ENCODE data around the gene CLN5.

CLN5 gene

DNA sequence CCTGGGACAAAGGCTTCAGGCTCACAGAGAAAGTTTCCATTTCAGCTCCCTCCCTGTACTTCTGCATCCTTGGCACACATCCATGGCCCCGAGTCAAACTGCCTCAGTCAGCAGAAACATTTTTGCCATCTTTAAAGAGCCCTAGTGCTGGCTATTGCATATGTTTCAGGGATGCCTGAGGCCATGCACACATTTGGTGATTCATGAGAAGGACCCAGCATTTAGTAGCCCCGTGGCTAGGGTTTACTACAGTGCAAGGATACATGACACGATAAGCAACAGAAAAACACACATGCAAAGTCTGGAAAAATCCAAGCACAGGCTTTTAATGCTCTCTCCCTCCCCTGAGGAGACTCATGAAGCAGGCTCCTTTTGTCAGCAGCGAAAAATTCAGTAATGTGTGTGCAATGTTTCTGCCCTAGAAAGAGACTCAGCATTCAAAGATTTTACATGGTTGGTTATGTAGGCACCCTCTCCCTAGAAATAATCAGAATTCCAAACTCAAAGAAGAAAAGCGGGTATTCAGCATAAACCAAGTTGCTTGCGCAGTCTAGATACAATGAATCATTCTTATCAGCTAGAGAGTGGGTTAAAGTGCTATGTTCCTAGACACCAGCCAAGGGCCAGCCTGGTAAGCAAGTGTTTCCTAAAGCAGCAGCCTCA lies 26.0 kb upstream of the CLN5 start:
- H3K9ac ChIP-seq (ENCODE audit: low read length) = no peak overlapping the region
- H3K4me3 ChIP-seq (ENCODE audit: low read length) = no peak overlapping the region
- no peaks in the 10 kb centered on the region for H3K27me3 ChIP-seq (ENCODE audit: control insufficient read depth, insufficient read depth, low read length)
- no peaks in the 10 kb centered on the region for H3K9me3 ChIP-seq (ENCODE audit: control insufficient read depth, low read length)
- peaks cover 14% of the 10 kb centered on the region for H3K4me1 ChIP-seq (ENCODE audit: control insufficient read depth, insufficient read depth, low read length)
- no peaks in the 10 kb centered on the region for H3K36me3 ChIP-seq (ENCODE audit: control insufficient read depth, insufficient read depth, low read length)

DNA sequence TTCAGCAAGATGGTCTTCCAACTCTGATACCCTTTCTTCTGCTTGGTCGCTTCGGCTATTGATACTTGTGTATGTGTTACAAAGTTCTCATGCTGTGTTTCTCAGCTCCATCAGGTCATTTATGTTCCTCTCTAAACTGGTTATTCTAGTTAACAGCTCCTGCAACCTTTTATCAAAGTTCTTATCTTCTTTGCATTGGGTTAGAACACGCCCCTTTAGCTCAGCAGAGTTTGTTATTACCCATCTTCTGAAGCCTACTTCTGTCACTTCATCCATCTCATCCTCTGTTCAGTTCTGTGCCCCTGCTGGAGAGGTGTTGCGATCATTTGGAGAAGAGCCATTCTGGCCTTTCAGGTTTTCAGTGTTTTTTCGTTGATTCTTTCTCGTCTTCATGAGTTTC lies 24.9 kb upstream of the CLN5 start:
- H3K9ac ChIP-seq (ENCODE audit: low read length) = no peak overlapping the region
- no peaks in the 10 kb centered on the region for H3K9me3 ChIP-seq (ENCODE audit: control insufficient read depth, low read length)
- no peak overlapping the region for H3K4me3 ChIP-seq (ENCODE audit: low read length)
- no peaks in the 10 kb centered on the region for H3K36me3 ChIP-seq (ENCODE audit: control insufficient read depth, insufficient read depth, low read length)
- H3K4me1 ChIP-seq (ENCODE audit: control insufficient read depth, insufficient read depth, low read length) = peaks cover 14% of the 10 kb centered on the region
- H3K27me3 ChIP-seq (ENCODE audit: control insufficient read depth, insufficient read depth, low read length) = no peaks in the 10 kb centered on the region

DNA sequence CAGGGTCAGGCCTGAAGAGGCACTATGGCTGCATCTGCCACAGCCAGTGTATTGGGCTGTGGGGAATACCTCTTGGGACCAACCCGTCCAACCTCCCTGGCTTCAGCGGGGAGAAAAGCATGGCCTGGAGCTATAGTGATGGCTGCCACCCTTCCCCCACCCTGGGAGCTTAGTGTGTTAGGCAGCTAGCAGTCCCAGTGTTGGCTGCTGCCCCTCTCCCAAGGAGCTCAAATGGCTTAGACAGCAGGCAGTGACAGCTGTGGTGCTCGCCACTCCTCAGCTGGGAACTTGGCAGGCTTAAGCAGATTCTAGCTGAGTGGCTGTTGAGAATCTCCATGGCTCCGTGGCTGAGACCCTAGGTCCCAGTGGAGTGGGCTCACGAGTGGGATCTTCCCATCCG lies 23.8 kb upstream of the CLN5 start:
- no peaks in the 10 kb centered on the region for H3K36me3 ChIP-seq (ENCODE audit: control insufficient read depth, insufficient read depth, low read length)
- no peaks in the 10 kb centered on the region for H3K27me3 ChIP-seq (ENCODE audit: control insufficient read depth, insufficient read depth, low read length)
- no peaks in the 10 kb centered on the region for H3K9me3 ChIP-seq (ENCODE audit: control insufficient read depth, low read length)
- peaks cover 14% of the 10 kb centered on the region for H3K4me1 ChIP-seq (ENCODE audit: control insufficient read depth, insufficient read depth, low read length)
- H3K4me3 ChIP-seq (ENCODE audit: low read length) = no peak overlapping the region
- no peak overlapping the region for H3K9ac ChIP-seq (ENCODE audit: low read length)

DNA sequence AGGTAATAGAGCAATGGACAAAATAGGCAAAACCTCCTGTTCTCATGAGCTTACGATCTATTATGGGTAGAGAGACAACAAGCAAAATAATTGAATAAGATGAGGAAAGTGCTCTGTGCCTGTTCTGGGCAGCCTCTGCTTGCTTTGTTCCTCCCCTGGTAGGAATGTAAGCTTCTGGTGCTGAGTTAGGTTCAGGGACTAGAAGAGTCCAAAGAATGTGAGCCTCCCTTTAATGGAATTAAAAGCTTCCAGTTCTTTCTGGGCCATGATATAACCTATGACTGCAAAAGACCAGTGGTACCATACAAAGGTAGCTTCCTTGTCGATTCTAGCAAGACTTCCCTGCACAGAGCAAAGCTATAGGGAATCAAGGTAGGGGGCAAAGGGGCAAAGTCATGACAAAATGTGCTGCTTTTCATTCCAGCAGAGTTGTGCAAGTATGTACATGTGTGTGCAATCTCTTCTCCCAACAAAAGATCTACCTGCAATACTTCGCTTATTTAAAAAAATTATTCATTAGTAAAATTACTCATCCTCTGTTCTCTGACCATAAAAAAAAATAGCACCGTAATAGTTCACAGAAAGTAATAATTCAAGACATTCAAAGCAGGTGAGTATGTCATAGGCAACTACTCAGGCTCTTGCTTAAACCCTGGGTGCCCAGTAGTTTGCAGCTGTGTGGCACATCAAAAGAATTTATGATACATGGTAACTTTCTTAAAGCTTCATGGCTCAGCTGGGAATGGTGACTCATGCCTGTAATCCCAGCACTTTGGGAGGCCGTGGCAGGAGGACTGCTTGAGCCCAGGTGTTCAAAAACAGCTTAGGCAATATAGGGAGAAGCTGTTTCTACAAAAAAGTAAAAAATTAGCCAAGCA lies 22.2 kb upstream of the CLN5 start:
- Histone ChIP-seq H3K36me3 (ENCODE audit: control insufficient read depth, insufficient read depth, low read length) (no peaks in the 10 kb centered on the region), H3K4me3 (ENCODE audit: low read length) (no peak overlapping the region), H3K9me3 (ENCODE audit: control insufficient read depth, low read length) (no peaks in the 10 kb centered on the region), H3K27me3 (ENCODE audit: control insufficient read depth, insufficient read depth, low read length) (no peaks in the 10 kb centered on the region), H3K4me1 (ENCODE audit: control insufficient read depth, insufficient read depth, low read length) (peaks cover 14% of the 10 kb centered on the region), H3K9ac (ENCODE audit: low read length) (no peak overlapping the region)

DNA sequence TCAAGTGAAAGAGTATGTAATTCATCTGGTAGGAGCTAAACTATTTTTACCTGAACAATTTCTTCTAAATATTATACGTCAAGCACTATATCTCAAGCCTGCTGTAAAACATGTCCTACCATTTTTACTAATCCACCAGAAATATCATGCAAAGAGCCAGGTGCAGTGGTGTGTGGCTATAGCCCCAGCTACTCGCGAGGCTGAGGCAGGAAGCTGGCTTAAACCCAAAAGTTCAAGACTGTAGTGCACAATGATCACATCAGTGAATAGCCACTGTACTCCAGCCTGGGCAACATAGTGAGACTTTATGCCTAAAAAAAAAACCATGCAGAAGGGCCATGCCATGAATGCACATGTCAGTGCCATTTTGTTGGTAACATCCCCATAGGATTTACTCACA lies 20.7 kb upstream of the CLN5 start:
- Histone ChIP-seq H3K4me1 (ENCODE audit: control insufficient read depth, insufficient read depth, low read length) (peaks cover 6% of the 10 kb centered on the region), H3K27me3 (ENCODE audit: control insufficient read depth, insufficient read depth, low read length) (no peaks in the 10 kb centered on the region), H3K9me3 (ENCODE audit: control insufficient read depth, low read length) (no peaks in the 10 kb centered on the region), H3K36me3 (ENCODE audit: control insufficient read depth, insufficient read depth, low read length) (no peaks in the 10 kb centered on the region), H3K4me3 (ENCODE audit: low read length) (no peak overlapping the region), H3K9ac (ENCODE audit: low read length) (no peak overlapping the region)

DNA sequence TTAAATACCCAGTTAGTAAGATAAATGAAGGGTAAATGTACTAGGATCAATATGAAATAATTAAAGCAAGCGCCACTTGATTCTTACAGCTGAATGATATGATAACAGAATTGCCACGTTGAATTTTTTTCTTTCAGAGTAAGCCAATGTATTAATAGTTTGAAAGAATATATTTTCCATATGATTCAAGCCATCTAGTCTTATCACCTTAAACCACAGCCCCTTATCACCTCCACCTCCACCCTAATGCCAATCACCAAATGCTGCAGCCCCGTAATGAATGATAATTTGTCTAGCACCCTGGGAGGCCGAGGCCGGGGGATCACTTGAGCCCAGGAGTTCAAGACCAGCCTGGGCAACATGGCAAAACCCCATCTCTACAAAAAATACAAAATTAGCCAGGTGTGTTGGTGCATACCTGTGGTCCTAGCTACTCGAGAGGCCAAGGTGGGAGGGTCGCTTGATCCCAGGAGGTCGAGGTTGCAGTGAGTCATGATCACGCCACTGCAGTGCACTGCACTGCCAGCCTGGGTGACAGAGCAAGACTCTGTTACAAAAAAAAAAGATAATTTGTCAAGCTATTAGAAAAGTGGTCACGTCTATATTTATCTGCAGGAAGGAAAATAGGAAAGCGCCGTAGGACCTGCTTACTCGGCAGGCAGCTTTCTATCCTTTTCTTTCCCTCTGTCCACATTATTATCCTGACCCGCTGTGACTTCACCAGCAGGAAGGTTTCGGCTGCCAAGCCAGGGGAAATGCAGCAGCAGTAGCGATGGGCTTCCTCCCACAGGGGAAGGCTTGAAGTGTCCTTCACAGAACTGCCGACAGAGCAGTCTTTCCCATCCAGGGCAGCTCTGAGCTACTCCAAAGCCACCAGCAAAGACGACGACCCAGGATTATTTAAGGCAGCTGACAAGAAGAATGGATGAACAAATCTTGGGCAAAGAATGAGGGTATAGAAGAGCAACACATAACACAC lies 19.7 kb upstream of the CLN5 start:
- H3K9me3 ChIP-seq (ENCODE audit: control insufficient read depth, low read length) = no peaks in the 10 kb centered on the region
- H3K4me1 ChIP-seq (ENCODE audit: control insufficient read depth, insufficient read depth, low read length) = no peaks in the 10 kb centered on the region
- H3K4me3 ChIP-seq (ENCODE audit: low read length) = no peak overlapping the region
- no peak overlapping the region for H3K9ac ChIP-seq (ENCODE audit: low read length)
- H3K27me3 ChIP-seq (ENCODE audit: control insufficient read depth, insufficient read depth, low read length) = peaks cover 2% of the 10 kb centered on the region
- no peaks in the 10 kb centered on the region for H3K36me3 ChIP-seq (ENCODE audit: control insufficient read depth, insufficient read depth, low read length)

DNA sequence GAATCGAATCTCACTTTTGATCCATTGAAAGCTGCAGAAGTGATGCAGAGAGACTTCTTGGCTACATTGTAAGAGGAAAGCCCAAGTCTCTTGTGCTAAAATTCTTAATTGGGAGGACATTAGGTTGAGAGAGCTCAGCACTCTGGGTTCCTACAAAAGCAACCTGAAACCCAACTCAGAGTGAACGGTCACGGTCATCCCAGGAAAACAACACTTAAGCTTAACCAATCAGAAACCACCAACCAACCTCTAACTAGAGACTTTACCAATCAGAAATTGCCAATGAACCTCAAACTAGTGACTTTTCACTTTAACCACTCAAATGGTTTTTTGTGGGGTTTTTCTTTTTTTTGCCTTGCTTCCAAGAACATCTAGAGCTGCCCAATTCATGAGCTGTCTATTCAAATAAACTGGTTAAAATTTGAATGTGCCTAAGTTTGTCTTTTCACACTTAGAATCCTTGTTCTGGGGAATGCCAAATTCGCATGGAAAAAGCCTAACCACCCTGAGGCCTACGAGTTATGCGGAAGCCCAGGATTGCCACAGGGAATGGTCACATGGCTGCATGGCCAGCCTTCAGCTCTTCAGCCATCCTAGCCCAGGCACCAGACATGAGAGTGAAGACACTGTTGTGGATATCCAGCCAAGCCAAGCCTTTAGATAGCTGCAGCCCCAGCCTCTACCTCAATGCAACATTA lies 17.8 kb upstream of the CLN5 start:
- H3K9me3 ChIP-seq (ENCODE audit: control insufficient read depth, low read length) = no peaks in the 10 kb centered on the region
- no peaks in the 10 kb centered on the region for H3K36me3 ChIP-seq (ENCODE audit: control insufficient read depth, insufficient read depth, low read length)
- H3K27me3 ChIP-seq (ENCODE audit: control insufficient read depth, insufficient read depth, low read length) = peaks cover 5% of the 10 kb centered on the region
- H3K9ac ChIP-seq (ENCODE audit: low read length) = no peak overlapping the region
- H3K4me1 ChIP-seq (ENCODE audit: control insufficient read depth, insufficient read depth, low read length) = no peaks in the 10 kb centered on the region
- no peak overlapping the region for H3K4me3 ChIP-seq (ENCODE audit: low read length)

DNA sequence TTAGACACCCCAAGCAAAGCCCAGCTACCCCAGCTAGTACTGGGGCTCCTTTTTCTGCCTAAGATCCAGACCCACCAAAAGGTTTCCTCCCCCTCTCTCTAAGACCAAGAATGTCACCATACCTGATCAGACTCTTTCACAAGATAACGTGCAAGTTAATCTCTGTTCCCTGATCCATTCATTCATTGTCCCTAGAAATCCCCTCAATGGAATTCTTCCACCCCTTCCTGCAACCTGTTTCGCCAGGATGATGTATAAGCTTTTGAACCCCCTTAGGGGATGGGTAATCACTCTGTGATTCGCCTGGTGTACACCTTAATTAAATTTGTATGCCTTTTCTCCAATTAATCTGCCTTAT lies 17.3 kb upstream of the CLN5 start:
- Histone ChIP-seq H3K4me1 (ENCODE audit: control insufficient read depth, insufficient read depth, low read length) (no peaks in the 10 kb centered on the region), H3K36me3 (ENCODE audit: control insufficient read depth, insufficient read depth, low read length) (no peaks in the 10 kb centered on the region), H3K27me3 (ENCODE audit: control insufficient read depth, insufficient read depth, low read length) (peaks cover 5% of the 10 kb centered on the region), H3K9me3 (ENCODE audit: control insufficient read depth, low read length) (no peaks in the 10 kb centered on the region), H3K9ac (ENCODE audit: low read length) (no peak overlapping the region), H3K4me3 (ENCODE audit: low read length) (no peak overlapping the region)

DNA sequence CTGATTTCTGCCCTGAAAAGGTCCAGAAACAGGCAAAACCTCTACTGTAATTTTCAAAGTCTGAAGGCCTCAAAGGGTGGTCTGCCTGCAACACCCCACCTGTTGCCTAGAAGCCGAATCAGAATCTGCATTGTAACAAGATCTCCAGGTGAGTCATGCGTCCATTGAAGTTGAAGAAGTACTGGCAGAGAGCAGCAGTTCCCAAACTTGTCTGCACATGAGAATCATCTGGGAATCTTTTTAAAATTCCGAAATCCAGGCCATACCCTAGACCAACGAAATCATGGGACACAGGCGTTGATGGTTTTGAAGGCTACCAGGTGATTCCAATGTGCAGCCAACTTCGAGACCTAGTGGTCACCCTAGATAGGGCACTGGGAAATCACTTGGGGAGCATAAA lies 16.0 kb upstream of the CLN5 start:
- no peak overlapping the region for H3K4me3 ChIP-seq (ENCODE audit: low read length)
- no peak overlapping the region for H3K9ac ChIP-seq (ENCODE audit: low read length)
- H3K9me3 ChIP-seq (ENCODE audit: control insufficient read depth, low read length) = no peaks in the 10 kb centered on the region
- H3K4me1 ChIP-seq (ENCODE audit: control insufficient read depth, insufficient read depth, low read length) = no peaks in the 10 kb centered on the region
- no peaks in the 10 kb centered on the region for H3K36me3 ChIP-seq (ENCODE audit: control insufficient read depth, insufficient read depth, low read length)
- peaks cover 5% of the 10 kb centered on the region for H3K27me3 ChIP-seq (ENCODE audit: control insufficient read depth, insufficient read depth, low read length)

DNA sequence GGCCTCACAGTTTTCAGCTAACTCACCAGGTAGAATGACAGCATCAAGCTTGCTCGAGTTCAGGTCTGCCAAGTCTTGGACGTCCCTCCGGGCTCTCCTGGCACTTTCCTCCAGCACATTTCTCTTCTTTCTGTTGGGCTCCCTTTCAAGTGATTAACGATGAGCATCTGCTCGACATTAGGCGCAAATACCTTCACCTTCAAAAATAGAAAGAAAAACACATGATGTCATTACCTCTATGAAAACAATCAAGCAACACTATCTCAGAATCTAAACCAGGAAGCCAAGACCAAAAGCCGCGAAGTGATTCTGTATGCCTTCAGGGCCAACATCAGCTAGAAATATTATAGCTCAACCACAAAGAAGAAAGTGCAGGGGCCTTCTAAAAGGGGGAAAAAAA lies 15.4 kb upstream of the CLN5 start:
- Histone ChIP-seq H3K9ac (ENCODE audit: low read length) (no peak overlapping the region), H3K27me3 (ENCODE audit: control insufficient read depth, insufficient read depth, low read length) (peaks cover 8% of the 10 kb centered on the region), H3K4me1 (ENCODE audit: control insufficient read depth, insufficient read depth, low read length) (no peaks in the 10 kb centered on the region), H3K36me3 (ENCODE audit: control insufficient read depth, insufficient read depth, low read length) (no peaks in the 10 kb centered on the region), H3K4me3 (ENCODE audit: low read length) (no peak overlapping the region), H3K9me3 (ENCODE audit: control insufficient read depth, low read length) (no peaks in the 10 kb centered on the region)

DNA sequence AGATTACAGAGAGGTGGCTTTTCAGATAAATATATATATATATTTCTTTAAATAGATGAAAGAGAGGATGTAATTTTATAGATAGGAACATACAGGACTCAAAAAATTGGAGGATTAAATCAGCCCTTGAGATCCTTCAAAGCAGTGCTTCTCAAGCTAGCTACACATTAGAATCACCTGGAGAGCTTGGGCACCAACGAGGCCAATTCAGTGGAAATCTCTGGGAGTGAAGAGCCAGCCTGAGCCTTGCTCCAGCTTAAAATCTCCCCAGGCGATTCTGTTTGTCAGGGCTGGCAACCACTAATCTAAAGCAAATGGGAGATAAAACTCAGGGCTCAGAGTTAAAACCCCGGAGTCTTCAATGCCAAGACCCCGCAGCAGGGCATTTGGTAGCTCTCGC lies 15.0 kb upstream of the CLN5 start:
- H3K4me1 ChIP-seq (ENCODE audit: control insufficient read depth, insufficient read depth, low read length) = no peaks in the 10 kb centered on the region
- peaks cover 8% of the 10 kb centered on the region for H3K27me3 ChIP-seq (ENCODE audit: control insufficient read depth, insufficient read depth, low read length)
- H3K9ac ChIP-seq (ENCODE audit: low read length) = no peak overlapping the region
- no peaks in the 10 kb centered on the region for H3K36me3 ChIP-seq (ENCODE audit: control insufficient read depth, insufficient read depth, low read length)
- H3K4me3 ChIP-seq (ENCODE audit: low read length) = no peak overlapping the region
- H3K9me3 ChIP-seq (ENCODE audit: control insufficient read depth, low read length) = no peaks in the 10 kb centered on the region
